VCaP (cell line): ENCODE data around the gene CFL1.
A peak's percentile ranks its signal among the peaks of the same experiment; 100 is the strongest.

ENCODE experiments used
- H3K27ac ChIP-seq: fragments of 450-650 bp; 2 replicates; pipeline ENCODE4 v1.5.1; 2017
- CTCF ChIP-seq: fragments of 450-650 bp; conservative IDR thresholded peaks from 2 replicates; pipeline ENCODE4 v1.5.1; 2017; ENCODE audit warnings: mild to moderate bottlenecking, moderate library complexity

Gene CFL1

GRCh38 chr11:65867284-65868071 lies 9.5 kb upstream of the CFL1 start:
- TF ChIP-seq CTCF = no peak
- H3K27ac ChIP-seq = no peak overlapping the region

- TF ChIP-seq CTCF = no peak
- H3K27ac ChIP-seq = no peak overlapping the region
These were observed 8.7 kb upstream of the CFL1 start for GRCh38 chr11:65866509-65867283.

- no peak overlapping the region for H3K27ac ChIP-seq
- TF ChIP-seq CTCF = no peak
These were observed 7.7 kb upstream of the CFL1 start for GRCh38 chr11:65865550-65866172.

GRCh38 chr11:65864706-65865471 lies 6.9 kb upstream of the CFL1 start:
- H3K27ac ChIP-seq = no peak overlapping the region
- TF ChIP-seq CTCF = no peak

- no peak for TF ChIP-seq CTCF
- no peak overlapping the region for H3K27ac ChIP-seq
These were observed 6.1 kb upstream of the CFL1 start for GRCh38 chr11:65863889-65864705.

GRCh38 chr11:65862941-65863888 lies 5.2 kb upstream of the CFL1 start:
- no peak for TF ChIP-seq CTCF
- H3K27ac ChIP-seq = peak overlapping the region; percentile 100; the same call in 1 of the 2 replicates
